Osteocyte (in vitro differentiated cells): ENCODE results near the gene CNOT1. TPM values are rescaled to one million over a fixed set of nuclear protein-coding genes. Genes with fewer than 3 reads are reported as not detected.

Source experiments
- DNase-seq: peaks from one replicate; pipeline ENCODE4 v3.0.0; 2021; ENCODE audit warnings: mixed read lengths; ENCODE audit not compliant: unreplicated experiment; ENCODE audit errors: extremely low spot score
- H3K27ac Mint-ChIP-seq: one replicate; pipeline ENCODE4 v1.8.0; 2021; ENCODE audit warnings: mild to moderate bottlenecking, mixed read lengths; ENCODE audit not compliant: unreplicated experiment
- H3K27me3 Mint-ChIP-seq: one replicate; pipeline ENCODE4 v1.8.0; 2021; ENCODE audit warnings: mixed read lengths; ENCODE audit not compliant: unreplicated experiment
- H3K36me3 Mint-ChIP-seq: one replicate; pipeline ENCODE4 v1.8.0; 2021; ENCODE audit warnings: mixed read lengths; ENCODE audit not compliant: unreplicated experiment
- H3K4me1 Mint-ChIP-seq: one replicate; pipeline ENCODE4 v1.8.0; 2021; ENCODE audit warnings: mixed read lengths; ENCODE audit not compliant: unreplicated experiment
- H3K4me3 Mint-ChIP-seq: one replicate; pipeline ENCODE4 v1.8.0; 2021; ENCODE audit warnings: mild to moderate bottlenecking, moderate library complexity, mixed read lengths; ENCODE audit not compliant: unreplicated experiment
- H3K9me3 Mint-ChIP-seq: one replicate; pipeline ENCODE4 v1.8.0; 2021; ENCODE audit warnings: mixed read lengths; ENCODE audit not compliant: unreplicated experiment
- CTCF ChIP-seq: fragments of 200-600 bp; sonication (generic); IDR thresholded peaks from 2 replicates; pipeline ENCODE4 v1.5.0; 2021; ENCODE audit warnings: antibody characterized with exemption, mild to moderate bottlenecking, moderate library complexity
- total RNA-seq: library from RNA; stranded (reverse); gene quantifications from 2 replicates; pipeline ENCODE4 v1.2.1, GENCODE V29; 2021

CNOT1 gene
- total RNA-seq, 1 donor from 2014 or later, result 122 TPM

- Mint-ChIP-seq H3K4me1 (no peaks in the 10 kb centered on the region), H3K36me3 (no peaks in the 10 kb centered on the region), H3K27ac (no peak overlapping the region), H3K27me3 (no peaks in the 10 kb centered on the region), H3K4me3 (no peak overlapping the region), H3K9me3 (no peaks in the 10 kb centered on the region)
- TF ChIP-seq CTCF, result no peak
- no peak for DNase-seq
These were observed 15.3 kb upstream of the CNOT1 start for GRCh38 chr16:58644765-58645487.

- Mint-ChIP-seq H3K36me3 (no peaks in the 10 kb centered on the region), H3K27ac (no peak overlapping the region), H3K4me1 (no peaks in the 10 kb centered on the region), H3K9me3 (no peaks in the 10 kb centered on the region), H3K27me3 (no peaks in the 10 kb centered on the region), H3K4me3 (no peak overlapping the region)
- DNase-seq, result no peak
- no peak for TF ChIP-seq CTCF
These were observed 14.5 kb upstream of the CNOT1 start for GRCh38 chr16:58644108-58644507.

- Mint-ChIP-seq H3K9me3 (no peaks in the 10 kb centered on the region), H3K27ac (no peak overlapping the region), H3K4me3 (no peak overlapping the region), H3K27me3 (no peaks in the 10 kb centered on the region), H3K4me1 (peaks cover 7% of the 10 kb centered on the region), H3K36me3 (no peaks in the 10 kb centered on the region)
- no peak for DNase-seq
- no peak for TF ChIP-seq CTCF
These were observed 11.3 kb upstream of the CNOT1 start for GRCh38 chr16:58640949-58641348.

- no peak for DNase-seq
- H3K27me3 Mint-ChIP-seq, result no peaks in the 10 kb centered on the region
- no peak overlapping the region for H3K4me3 Mint-ChIP-seq
- no peaks in the 10 kb centered on the region for H3K9me3 Mint-ChIP-seq
- H3K27ac Mint-ChIP-seq, result no peak overlapping the region
- no peak for TF ChIP-seq CTCF
- peaks cover 7% of the 10 kb centered on the region for H3K4me1 Mint-ChIP-seq
- no peaks in the 10 kb centered on the region for H3K36me3 Mint-ChIP-seq
These were observed 10.2 kb upstream of the CNOT1 start for GRCh38 chr16:58639836-58640235.

GRCh38 chr16:58639230-58639629 is 9.6 kb upstream of the CNOT1 start:
- TF ChIP-seq CTCF, result no peak
- H3K9me3 Mint-ChIP-seq, result no peaks in the 10 kb centered on the region
- no peaks in the 10 kb centered on the region for H3K27me3 Mint-ChIP-seq
- H3K4me1 Mint-ChIP-seq, result peaks cover 7% of the 10 kb centered on the region
- DNase-seq, result no peak
- no peak overlapping the region for H3K27ac Mint-ChIP-seq
- H3K36me3 Mint-ChIP-seq, result no peaks in the 10 kb centered on the region
- no peak overlapping the region for H3K4me3 Mint-ChIP-seq
